GM21423 (cell line): ENCODE results near the gene TAS2R60.
"Not testable (repeated sequence)": the region's sequence is repeated elsewhere in the genome, so short reads cannot be mapped to it uniquely, and the experiment has no call there.

Source experiments
- ATAC-seq: cut with Tn5 transposase; IDR thresholded peaks from one replicate; pipeline ENCODE4 v1.9.1; 2021; ENCODE audit warnings: mild to moderate bottlenecking, moderate library complexity; ENCODE audit not compliant: unreplicated experiment

The TAS2R60 gene

DNA sequence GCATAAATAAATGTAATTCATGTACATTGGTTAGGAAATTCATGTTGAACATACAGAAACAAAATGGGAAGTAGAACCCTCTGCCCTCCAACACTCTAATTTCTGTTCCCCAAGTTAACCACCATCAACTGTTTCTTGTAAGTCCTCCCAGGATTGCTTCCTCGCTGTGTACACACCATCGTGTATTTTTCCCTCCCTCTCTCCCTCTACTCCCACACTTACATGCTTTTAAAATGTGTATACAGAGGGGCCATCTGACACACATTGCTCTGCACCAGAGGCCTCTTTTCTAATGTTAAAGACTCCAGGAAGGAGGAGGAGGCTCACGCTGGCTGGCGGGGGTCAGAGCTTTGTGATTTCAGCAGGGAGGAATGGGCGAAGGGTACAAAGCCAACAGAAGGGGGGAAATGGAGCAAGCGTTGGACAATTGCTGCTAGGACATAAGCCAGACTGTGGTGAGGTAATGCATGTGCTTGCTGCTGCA is 32.7 kb upstream of the TAS2R60 start:
- no peak for ATAC-seq

DNA sequence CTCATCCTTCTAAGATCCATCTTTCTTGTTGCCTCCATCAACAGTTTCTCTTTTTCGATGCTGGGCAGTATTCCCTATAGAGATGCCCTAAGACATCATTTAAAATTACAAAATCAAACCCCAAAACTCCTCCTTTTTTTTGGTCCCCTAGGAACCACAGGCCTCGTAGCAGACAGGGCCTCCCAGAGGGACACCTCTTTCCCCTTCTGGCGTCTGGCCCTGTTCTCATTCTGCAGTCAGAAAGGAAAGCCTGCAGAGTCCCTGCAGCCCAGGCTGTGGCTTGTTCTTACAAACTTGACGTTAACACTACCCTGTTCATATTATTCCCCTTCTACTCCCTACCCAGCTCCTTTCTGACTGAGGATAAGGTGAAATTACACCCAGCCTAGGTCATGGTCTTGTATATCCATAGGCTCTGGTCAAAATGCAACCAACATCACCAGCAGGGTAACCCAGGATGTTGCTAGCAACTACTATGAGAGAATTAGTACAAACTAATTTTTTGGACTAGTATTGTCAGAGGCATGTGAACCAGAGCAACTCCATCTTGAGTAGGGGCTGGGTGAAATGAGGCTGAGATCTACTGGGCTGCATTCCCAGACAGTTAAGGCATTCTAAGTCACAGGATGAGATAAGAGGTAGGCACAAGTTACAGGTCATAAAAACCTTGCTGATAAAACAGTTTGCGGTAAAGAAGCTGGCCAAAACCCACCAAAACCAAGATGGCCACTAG is 31.1 kb upstream of the TAS2R60 start:
- no peak for ATAC-seq

DNA sequence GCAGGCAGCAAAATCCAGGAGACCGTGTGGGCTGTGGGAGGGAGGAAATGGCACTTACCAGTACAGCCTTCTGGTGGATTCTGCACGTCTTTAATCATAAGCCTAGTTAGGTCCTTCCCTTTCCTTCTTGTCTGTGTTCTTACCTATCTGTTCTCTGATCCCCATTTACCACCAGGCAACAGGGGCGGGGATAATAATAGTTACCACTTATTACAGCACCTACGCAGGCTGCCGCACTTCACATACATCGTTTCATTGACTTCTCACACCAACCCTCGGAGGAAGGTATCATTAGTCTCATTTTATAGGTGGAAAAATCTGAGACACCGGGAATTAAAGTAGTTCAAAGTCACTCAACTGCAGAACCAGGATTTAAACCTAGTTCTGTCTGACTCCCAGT is 30.1 kb upstream of the TAS2R60 start:
- ATAC-seq, result no peak

DNA sequence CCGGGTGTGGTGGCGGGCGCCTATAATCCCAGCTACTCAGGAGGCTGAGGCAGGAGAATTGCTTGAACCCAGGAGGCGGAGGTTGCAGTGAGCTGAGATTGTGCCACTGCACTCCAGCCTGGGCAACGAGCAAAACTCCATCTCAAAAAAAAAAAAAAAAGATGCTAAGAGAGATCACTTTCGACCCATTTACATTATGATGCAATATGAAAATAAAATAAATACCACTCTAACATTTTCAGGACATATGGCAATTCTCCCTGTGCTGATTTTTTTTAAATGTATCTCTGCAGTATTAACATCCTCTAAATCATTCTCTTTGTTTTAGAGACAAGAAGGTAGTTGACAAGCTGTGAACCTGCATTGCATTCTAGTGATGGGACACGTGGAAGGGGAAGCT is 28.0 kb upstream of the TAS2R60 start:
- ATAC-seq, result not testable (repeated sequence)

DNA sequence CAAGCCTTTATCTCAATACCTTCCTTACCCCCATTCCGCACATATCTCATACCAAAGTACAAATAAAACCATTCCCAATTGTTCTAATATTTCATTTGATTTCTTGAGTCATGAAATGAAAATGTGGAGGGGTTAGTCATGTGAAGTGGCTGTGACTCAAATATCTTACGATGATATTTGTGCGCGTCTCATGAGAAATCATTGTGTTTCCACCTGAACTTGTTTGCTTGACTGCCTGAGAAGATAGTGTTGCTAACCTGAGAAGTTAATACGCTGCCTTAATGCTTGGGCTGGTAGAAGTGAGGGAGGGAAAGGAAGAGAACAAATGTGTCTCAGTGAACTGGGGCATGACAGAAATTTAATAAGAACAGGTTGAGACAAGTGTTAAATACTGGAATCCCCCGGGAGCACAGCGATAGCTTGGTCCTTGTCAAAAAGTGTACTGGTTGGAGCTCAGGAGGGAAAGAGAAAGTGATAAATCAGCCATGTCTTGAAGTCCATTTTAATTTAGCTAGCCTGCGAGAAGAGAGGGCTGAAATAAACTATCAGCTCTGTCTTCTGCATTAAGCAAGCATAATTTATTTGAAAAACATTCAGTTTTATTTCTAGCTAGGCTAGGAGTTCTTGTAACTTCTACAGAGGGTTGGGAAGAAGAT is 27.4 kb upstream of the TAS2R60 start:
- ATAC-seq, result no peak

DNA sequence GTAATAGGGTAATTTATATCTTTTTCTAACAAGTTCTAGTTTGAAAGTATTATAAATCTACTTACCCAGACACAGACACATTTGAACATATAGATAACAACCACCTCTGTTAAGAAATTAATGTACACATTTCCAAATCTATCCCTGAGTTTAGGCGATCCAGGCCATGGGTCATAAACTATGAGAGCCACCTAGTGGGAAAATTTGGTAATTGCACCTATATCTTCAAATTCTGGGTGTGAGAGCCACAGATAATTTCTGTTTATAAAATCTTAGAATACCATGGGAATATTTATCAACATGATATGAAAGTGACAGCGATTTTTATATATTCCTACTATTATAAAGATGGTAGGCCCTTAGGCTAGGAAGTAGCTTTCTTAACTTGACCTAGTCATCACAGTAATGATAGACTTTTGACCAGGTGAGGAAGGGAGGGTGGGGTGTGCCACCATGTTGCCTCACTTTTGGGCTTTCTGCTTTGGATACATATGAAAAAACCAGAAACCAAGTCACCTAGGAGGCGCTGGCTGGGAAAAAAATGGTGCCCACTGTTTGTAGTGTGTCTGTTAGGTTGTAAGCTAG is 26.6 kb upstream of the TAS2R60 start:
- no peak for ATAC-seq

DNA sequence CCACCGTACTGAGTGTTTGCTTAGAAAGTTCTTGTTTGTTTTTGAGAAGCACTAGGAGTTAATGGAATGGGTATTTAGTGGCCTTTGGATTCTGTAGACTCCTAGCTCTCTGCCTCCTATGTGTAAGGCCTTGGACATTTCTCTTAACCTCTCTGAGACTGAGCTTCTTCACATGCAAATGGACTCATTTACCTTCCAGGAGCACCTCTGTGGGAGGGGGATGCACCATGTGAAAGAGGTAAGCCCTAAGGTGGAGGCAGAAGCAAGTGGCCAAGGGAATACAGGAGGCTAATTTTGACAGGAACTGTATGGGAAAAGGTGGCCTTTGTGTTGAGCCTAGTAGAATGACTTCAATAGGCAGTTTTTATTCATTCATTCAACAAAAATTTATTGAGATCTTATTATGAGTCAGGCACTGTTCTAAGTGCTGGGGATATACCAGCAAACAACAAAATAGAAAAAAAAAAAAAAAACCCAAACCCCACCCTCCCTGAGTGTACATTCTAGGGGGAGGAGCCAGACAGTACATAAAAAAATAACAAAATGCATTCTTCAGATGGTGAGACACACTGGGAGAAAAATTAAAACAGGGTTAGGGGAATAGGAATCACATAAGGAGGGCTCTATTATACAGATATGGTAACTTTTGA is 25.4 kb upstream of the TAS2R60 start:
- no peak for ATAC-seq

DNA sequence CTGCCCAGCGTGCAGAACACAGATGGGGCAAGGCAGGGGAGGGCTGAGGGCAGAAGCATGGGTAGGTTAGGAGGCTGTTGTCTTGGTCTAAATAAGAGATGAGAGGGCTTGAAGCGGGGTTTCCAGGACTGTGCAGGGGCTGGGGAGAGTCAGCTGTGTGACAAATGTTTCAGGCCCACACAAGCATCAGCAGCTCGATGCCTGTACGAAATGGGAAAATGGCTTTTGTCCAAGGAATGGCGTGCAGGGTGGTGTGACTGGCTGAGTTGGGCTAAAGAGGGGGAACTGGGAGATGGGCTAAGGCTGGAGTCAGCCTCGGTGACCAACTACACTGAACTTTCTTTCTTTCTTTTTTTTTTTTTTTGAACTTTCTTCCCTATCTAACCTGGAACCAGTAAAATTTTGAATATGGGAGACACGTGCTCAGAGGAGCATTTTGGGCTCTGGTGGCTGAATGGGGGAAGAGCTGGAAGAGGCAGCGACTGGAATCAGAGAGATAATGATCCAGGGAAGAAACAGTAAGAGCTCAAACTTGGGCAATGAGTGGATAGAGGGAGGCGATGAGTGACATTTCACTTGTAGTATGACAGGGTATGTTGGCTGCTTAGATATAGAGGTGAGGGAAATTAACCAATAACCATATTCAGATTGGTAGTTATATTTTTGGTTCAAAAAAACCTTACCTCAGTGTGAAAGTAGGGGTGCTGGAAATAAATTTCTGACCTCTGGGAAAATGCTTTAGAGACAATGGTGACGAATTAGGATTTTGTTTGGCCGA is 24.4 kb upstream of the TAS2R60 start:
- ATAC-seq, result no peak

DNA sequence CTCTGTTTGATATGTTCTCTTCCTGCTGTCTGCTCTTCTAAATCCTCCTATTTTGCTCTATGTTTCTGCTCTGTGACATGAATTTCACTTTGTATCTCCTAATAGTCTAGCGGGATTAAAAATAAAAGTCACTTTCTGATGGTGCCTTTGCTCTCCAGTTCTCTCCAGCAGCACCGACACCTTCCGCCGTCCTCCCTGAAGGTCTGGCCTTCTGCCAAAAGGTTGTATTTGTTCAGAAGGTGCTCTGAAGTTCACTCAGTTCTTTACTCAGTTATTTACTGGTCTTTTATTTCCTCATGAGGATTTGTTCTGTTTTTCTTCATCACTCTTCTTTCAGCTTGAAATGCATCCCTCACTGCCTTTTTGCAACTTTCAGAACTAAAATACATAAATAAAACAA is 23.4 kb upstream of the TAS2R60 start:
- ATAC-seq, result no peak

DNA sequence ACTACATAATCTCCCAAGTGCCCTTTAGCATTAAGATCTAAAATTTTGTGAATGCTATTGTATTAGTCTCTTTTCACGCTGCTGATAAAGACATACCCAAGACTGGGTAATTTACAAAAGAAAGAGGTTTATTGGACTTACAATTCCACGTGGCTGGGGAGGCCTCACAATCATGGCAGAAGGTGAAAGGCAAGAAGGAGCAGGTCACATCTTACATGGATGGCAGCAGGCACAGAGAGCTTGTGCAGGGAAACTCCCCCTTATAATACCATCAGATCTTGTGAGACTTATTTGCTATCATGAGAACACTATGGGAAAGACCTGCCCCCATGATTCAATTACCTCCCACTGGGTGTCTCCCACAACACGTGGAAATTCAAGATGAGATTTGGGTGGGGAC is 22.6 kb upstream of the TAS2R60 start:
- ATAC-seq, result not testable (repeated sequence)

DNA sequence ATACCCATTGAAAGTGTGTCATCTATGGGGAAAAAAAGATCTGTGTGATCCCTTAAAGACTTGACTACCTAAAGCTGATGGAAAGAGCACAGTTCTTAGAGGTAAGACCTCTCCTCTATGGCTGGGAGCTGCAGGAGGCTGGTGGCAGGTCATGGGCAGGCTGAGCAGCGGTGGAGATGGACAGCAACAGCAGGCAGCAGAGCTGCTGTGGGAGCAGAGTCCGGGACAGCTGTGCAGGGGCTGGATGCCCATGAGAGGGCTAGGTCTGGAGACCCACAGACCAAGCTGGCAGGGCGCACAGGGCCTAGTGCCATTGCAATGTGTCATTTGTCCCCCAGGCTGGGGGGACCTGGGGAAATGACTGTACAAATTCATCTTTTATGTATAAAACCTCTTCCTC is 21.2 kb upstream of the TAS2R60 start:
- ATAC-seq, result no peak

DNA sequence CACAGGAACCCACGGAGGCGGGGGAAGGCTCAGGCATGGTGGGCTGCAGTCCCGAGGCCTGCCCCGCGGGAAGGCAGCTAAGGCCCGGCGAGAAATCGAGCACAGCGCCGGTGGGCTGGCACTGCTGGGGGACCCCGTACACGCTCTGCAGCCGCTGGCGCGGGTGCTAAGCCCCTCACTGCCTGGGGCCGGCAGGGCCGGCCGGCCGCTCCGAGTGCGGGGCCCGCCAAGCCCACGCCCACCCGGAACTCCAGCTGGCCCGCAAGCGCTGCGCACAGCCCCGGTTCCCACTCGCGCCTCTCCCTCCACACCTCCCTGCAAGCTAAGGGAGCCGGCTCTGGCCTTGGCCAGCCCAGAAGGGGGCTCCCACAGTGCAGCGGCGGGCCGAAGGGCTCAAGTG is 18.8 kb upstream of the TAS2R60 start:
- not testable (repeated sequence) for ATAC-seq

DNA sequence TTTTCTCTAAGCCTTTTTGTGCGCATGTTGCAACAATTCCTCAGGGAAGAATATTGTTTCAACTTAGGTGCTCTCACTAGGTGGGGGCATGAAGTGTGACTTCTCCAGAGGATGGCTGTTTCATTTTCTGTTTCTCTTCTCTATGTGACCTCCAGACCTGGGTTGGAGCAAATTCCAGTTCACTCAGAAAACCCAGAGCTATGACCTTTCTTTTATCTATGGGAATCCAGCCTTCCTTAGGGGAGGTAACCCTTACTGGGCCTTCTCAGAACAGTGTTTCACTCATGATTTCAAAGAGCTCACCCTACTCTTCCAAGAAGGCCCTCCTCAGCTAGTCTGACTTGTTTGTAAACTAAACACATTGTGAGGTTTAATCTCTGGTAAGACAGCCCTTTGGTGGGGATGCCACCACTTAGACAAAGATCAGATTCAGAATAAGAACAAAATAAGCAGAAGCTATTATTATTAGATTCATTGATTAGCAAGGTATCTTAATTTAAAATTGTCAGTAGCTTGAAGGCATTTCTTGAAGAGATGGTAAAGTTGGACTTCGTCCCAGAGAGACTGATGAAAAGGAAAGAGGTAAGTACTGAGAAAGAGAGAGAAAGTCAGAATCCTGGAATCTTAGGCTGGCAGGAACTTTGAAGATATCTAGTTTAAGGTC is 16.6 kb upstream of the TAS2R60 start:
- ATAC-seq, result no peak

DNA sequence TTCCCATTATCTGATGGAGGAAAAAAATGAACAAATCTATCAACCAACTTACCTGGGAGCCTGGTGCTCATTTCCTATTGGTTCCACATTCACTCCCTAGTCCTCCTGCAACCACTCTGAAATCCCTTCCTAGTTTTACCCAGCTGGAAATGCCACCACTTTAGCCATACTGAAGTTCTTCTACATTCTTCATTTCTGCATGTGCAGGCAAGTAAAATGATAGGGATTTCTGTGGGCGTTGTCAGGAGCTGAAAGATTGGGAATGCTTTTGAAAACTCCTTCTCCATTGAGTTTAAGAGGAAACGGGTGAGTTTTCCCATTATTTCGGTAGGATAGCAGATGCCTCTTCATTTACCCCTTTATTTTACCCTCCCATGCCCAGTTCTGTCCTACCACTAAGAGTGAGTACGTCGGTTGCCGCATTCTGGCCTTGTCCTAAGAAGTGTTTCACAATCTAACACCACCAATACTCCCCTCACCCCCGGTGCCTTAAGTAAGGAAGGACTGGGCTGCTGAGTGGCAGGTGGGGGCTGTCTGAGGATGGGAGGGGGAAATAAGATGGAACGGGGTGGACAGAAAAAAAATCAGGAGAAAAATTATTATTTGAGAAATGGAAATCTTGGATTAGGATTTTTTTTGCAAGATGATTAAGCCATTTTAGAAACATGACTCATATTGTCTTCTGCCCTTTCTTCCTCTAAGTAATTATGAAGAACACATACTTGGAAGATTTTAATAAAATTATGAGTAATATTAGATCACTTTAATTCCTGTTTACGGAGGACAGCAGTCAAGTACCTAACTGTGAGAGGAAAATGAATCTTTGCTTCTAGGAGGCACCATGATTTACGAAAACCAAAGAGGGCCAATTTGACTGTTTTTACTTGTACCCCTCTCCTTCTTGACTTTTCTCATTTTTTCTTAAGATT is 13.2 kb upstream of the TAS2R60 start:
- ATAC-seq, result no peak

DNA sequence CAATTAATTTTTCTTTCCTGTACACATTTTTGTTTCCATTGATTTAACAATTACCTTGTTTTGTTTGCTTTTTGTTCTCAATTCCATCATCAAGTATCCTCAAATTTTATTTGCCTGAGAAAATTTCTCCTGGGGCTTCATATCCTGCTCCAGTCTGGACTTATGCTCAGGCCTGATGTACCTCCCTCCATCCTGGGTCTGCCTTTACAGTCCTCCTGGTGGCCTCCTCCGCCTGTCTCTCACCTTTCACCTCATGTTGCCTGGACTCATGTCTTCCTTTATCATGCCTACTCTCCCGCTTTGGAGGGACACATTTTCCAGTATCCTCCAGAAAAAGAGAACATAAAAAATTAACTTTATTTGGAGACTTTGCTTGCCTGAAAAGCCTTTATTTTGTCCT is 12.1 kb upstream of the TAS2R60 start:
- no peak for ATAC-seq

DNA sequence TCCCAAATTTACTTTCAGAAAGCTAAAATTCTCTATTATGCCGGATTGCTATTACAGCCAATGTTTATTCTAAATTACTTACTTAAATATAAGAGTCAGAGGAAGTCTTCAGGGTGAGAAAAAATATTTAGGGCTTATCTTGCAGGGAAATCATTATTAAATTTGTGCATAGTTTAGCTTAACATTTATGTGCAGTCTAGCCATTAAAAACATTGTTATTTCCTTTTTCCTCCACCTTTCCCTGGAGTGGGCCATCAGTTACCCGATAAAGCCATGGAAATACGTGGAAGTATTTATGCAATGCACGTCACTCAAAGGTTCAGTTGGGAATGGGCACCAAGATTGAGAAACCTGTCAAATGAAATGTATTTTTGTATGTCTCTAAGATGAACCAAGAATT is 9.5 kb upstream of the TAS2R60 start:
- no peak for ATAC-seq

DNA sequence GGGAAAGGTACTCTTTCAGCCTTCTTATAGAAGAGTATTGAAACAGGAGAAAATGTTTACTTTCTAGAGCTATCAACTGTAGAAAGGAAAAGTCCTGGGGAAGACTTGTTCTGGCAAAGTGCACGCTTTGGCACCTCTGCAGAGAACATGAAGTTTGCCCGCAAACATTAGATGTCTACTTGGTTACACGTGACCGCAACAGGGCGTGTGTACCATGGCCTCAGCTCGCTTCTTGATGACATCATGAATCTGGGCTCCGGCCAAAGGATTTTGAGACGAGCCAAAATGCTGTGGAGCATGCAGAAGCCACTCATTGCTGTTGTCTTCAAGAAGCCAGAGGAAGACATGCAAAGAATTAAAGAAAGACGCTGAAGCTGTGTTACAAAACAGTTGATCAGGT is 8.6 kb upstream of the TAS2R60 start:
- no peak for ATAC-seq

DNA sequence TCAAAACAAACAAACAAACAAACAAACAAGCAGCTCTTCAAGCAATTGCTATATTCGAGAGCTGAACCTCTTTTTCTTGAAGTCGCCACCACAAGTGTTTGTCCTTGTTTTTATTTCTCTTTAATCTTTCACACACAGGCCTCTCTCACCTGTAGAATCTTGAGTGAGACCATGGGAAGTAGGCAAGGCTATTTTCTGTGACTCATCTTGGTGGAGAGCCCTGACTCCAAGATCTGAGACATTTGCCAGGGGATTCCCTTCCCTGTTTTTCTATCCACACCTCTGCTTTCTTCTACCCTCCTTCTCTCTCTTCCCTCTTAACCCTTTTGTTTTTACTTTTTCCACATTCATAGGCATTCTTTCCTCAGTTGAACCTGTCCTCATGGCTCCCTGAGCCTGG is 8.0 kb upstream of the TAS2R60 start:
- ATAC-seq, result no peak

DNA sequence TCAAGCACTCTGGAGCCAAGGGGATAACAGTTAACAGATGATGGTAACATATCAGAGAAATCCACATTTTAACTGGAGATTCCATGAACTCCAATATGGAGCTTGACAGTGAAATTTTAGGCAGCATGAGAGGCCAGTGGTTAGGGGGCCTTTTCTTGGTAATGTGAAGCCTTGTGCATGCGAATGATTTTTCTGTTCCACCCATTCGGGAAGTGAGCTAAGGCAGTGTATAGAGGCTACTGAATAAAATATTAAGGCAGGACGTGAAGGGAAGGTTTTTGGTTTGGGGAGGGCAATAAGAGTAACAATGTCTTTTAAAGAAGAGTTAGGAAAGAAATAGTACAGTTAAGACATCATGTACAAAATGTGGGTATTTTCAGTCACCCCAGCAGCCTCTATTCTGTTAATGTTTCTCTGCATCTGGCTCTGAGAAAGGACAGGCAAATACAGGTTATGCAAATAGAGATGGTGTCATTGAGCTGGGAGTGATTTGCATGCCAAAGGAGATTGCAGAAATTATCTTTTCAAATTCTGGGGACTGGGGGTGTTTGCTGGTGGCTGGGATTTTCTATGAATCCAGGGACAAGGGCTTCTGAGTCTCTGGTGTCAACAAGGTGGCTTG is 6.8 kb upstream of the TAS2R60 start:
- peak; percentile 84 for ATAC-seq
